SK-N-SH treated with all-trans-retinoic acid at 6 μM for 48 hours (cell line): Measurements from ENCODE around the gene NUP43.
"Not testable (repeated sequence)": the region's sequence is repeated elsewhere in the genome, so short reads cannot be mapped to it uniquely, and the experiment has no call there.

Source experiments
- ISL1 ChIP-seq: fragments of 250-450 bp; sonication (Bioruptor Pico); IDR thresholded peaks from 2 replicates; pipeline ENCODE4 v2.1.2; 2022; ENCODE audit warnings: mild to moderate bottlenecking, moderate library complexity
- OSR1 ChIP-seq: fragments of 250-450 bp; sonication (Bioruptor Pico); IDR thresholded peaks from 2 replicates; pipeline ENCODE4 v1.8.0; 2022; ENCODE audit warnings: moderate library complexity, mild to moderate bottlenecking, inconsistent platforms
- TOX ChIP-seq: fragments of 250-450 bp; sonication (Bioruptor Pico); IDR thresholded peaks from 2 replicates; pipeline ENCODE4 v1.8.0; 2021; ENCODE audit warnings: mild to moderate bottlenecking, moderate library complexity, borderline replicate concordance
- ZFP30 ChIP-seq: fragments of 450-650 bp; formaldehyde crosslinking; IDR thresholded peaks from 2 replicates; pipeline ENCODE4 v1.5.0; 2022; ENCODE audit warnings: mild to moderate bottlenecking, moderate library complexity
- TF ChIP-seq, protein P1 (sequence below): fragments of 250-450 bp; sonication (Bioruptor Pico); IDR thresholded peaks from 2 replicates; pipeline ENCODE4 v1.8.0; 2020; ENCODE audit warnings: mild to moderate bottlenecking, moderate library complexity, borderline replicate concordance
- TF ChIP-seq, protein P2 (sequence below): fragments of 250-450 bp; sonication (Bioruptor Pico); IDR thresholded peaks from 2 replicates; pipeline ENCODE4 v1.5.1; 2020; ENCODE audit warnings: low read depth, mild to moderate bottlenecking, moderate library complexity

DNA sequence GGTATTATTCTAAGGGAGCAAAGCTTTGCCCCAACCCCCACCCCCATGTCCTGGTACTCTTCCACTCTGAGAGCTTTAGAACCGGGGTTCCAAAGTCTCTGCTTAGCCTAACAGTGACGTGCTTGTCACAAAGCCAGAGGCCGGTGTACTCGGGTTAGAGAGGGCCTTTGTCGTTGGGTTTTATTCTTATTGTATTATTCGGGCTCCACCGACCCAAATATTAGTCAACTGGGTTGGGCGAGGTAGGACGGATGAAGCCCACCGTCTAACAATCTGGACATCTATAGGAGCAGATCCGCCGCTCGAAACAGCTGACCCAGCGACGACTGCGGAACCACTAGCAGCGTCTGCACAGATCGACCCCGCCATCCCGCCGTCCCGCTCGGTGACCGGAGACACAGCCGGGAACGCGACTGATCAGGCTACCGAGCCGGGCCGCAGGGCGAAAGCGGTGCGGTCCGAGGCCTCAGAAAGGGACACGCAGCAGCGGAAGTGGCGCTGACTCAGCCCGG lies 2.8 kb upstream of the NUP43 start:
- TF ChIP-seq, protein P1, sequence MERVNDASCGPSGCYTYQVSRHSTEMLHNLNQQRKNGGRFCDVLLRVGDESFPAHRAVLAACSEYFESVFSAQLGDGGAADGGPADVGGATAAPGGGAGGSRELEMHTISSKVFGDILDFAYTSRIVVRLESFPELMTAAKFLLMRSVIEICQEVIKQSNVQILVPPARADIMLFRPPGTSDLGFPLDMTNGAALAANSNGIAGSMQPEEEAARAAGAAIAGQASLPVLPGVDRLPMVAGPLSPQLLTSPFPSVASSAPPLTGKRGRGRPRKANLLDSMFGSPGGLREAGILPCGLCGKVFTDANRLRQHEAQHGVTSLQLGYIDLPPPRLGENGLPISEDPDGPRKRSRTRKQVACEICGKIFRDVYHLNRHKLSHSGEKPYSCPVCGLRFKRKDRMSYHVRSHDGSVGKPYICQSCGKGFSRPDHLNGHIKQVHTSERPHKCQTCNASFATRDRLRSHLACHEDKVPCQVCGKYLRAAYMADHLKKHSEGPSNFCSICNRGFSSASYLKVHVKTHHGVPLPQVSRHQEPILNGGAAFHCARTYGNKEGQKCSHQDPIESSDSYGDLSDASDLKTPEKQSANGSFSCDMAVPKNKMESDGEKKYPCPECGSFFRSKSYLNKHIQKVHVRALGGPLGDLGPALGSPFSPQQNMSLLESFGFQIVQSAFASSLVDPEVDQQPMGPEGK (CRISPR knock-in tag) = not testable (repeated sequence)
- not testable (repeated sequence) for TF ChIP-seq ZFP30 (CRISPR knock-in tag); OSR1 (CRISPR knock-in tag); ISL1 (CRISPR knock-in tag); TOX
- TF ChIP-seq, protein P2, sequence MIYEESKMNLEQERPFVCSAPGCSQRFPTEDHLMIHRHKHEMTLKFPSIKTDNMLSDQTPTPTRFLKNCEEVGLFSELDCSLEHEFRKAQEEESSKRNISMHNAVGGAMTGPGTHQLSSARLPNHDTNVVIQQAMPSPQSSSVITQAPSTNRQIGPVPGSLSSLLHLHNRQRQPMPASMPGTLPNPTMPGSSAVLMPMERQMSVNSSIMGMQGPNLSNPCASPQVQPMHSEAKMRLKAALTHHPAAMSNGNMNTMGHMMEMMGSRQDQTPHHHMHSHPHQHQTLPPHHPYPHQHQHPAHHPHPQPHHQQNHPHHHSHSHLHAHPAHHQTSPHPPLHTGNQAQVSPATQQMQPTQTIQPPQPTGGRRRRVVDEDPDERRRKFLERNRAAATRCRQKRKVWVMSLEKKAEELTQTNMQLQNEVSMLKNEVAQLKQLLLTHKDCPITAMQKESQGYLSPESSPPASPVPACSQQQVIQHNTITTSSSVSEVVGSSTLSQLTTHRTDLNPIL (CRISPR knock-in tag) = not testable (repeated sequence)
